HG03469 (cell line): ENCODE results near the gene CCSER1.

Experiments
- ATAC-seq: cut with Tn5 transposase; IDR thresholded peaks from one replicate; pipeline ENCODE4 v1.9.1; 2021; ENCODE audit warnings: mild to moderate bottlenecking, moderate library complexity, moderate number of reproducible peaks; ENCODE audit not compliant: unreplicated experiment

CCSER1 gene

GRCh38 chr4:90127706-90128345 lies 632 bp downstream of the CCSER1 start:
- ATAC-seq: peak; percentile 12

GRCh38 chr4:90128961-90129495 lies 1.8 kb downstream of the CCSER1 start:
- ATAC-seq: no peak

DNA sequence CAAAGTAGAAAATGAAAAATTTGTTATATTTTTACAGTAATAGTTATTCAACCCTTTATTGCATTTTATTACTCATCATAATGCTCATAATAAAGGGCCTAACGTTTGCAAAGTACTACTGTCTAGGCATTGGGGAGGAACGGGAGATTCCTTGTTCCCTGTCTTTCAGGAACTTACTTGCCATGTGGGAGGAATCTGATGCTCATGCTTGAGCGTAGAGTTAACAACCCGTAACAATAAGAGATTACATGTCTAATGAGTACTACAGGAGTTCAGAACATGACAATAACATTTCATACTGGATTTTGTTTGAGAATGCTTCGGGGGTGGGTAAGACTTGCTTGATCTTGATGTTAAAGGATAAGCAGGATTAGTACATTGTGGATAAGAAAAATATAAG lies 2.9 kb downstream of the CCSER1 start:
- ATAC-seq: no peak

DNA sequence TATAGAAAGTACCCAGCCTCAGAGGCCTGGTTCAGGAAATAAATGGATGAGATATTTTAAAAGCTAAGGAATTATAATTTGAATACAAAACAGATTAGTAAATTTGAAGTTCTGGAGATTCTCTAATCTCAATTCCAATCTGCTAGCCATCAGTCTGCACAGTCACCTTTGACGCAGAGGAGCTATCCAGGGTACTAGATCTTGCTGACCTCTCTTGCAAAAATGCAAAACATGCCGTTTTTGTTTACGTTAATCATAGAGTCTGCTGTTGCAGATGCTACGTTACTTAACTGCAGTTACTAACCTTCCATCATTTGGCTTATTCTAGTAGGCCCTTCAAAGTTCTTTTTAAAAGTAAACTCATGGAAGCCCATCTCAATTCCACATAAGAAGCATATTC lies 10.4 kb downstream of the CCSER1 start:
- no peak for ATAC-seq

- no peak for ATAC-seq
These were observed 14.9 kb downstream of the CCSER1 start for GRCh38 chr4:90142081-90142480.

GRCh38 chr4:90145319-90145718 lies 18.1 kb downstream of the CCSER1 start:
- ATAC-seq: no peak

DNA sequence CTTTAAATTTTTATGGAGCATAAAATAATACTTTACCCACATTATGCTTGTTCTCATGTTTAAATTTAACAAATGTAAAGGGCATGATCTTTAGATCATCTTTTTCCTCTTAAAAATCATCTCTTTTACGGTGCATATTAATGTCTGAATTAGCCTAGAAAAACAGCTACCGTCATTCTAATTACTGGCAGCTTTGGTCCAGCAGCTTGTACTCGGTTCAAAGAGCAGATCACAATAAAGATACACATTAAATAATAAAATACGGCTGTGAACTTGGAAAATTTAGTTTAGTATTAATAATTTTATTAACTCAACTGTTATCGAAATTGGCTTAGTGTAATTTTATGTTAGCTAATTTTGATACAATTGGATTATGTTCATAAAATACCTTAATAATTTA lies 19.1 kb downstream of the CCSER1 start:
- no peak for ATAC-seq

DNA sequence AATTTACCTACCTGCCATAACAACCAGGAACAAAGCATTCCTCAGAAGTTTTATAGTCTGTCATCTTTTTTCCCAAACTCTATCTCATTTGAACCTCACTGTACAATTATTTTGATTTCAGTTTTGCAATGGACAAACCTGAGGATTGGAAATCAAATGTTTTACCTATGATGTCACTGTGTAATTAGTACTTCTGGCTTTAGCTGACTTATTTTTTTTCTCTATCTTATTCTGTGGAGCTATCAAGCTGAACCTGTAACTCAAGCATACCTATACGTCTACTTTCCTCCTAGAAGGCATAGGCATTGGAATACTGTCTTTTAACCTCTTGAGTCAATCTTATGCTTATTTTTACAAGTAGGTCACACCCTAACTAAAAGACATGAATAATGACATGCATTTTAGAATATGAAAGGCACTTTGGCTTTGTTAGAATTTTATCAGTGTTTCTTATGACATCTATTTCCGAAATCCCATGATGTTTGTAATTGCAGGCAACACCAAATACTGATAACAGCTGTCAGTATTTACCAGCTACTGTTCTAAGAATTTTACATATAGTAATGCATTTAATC lies 21.5 kb downstream of the CCSER1 start:
- no peak for ATAC-seq

DNA sequence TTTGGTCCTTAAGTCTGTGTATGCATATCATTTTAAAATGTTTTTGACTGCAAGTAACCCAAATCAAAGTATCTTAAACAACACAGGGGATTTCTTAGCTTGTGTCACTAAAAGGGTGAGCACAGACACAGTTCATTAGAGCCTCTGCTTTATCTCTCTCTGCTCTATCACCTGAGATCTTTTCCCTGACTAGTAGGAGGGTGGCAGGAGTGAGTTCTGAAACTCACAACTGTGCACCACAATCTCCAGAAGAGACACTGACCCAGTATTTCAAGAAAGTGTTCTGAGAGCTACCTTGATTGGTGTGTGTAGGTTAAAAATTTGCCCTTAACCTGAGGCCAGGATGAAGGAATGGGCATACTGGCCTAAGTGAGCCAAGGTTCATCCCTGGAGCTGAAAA lies 24.8 kb downstream of the CCSER1 start:
- no peak for ATAC-seq

DNA sequence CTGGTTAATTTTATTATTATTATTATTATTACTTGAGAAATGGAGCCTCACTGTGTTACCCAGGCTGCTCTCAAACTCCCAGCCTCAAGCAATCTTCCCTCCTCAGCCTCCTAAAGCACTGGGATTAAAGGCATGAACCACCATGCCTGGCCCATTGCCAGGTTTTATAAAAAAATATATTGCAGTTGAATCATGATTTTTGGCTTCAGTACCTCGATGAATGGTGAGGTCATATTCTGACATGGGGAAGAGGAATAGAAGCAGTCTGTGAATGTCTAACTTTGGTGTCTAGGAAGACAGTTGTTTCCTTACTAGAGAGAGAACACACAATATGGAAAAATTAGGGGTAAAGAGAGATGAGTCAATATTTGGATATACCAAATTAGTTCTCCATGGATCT lies 32.0 kb downstream of the CCSER1 start:
- ATAC-seq: no peak

DNA sequence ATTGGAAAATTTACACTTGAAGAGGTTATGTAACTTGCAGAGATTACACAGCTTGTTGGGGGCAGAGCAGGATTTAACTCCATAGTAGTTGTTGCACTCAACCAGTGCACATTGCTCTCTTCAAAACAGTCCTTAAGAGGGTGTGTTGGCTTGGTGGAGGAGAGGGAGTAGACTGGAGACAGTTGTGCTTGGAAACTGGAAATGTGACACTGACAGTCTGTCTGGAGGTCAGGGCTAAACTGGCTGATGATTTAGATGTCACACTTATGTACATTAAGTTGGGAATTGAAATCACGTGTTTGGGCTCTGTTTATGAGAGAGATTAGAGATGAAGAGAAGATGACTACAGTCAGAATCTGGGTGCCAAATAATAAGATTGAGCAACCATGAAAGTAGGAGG lies 32.9 kb downstream of the CCSER1 start:
- no peak for ATAC-seq

DNA sequence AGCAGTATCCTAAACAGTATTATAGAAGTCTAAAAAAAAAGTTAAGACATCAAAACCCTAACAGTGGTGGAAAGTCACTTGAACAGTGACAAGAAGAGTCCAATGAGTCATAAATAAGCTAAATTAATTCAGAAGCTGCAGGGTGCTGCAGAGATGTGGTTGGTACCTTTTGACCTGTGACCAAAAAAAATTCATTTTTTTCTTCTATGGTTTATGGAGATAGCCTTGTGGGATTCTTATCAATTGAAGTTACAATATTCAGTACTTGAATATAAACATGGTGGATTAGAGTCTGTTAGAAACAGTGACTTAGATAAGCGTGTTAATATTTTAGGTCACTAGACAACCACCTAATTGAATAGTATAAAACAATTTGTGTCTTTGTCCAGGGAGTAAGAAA lies 35.4 kb downstream of the CCSER1 start:
- no peak for ATAC-seq

DNA sequence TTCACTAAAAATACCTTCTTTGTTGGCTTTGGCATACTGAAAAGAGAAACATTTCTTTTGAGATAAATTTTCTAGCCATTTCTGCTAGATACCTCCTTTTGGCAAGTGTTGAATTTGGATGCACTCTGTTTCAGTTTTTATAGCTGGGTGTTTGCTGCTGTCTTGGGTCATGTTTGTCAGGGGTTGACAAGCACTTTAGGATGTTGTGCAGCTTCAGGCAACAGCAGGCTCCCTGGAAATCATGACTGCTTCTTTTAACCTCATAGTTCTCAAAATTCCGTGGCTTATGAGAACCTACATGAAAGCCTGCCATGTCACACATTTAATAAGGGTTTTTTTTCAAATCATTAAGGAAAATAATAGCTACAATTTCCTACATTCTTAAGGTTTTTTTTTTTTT lies 36.7 kb downstream of the CCSER1 start:
- no peak for ATAC-seq

GRCh38 chr4:90165883-90166282 lies 38.7 kb downstream of the CCSER1 start:
- peak; percentile 94 for ATAC-seq

DNA sequence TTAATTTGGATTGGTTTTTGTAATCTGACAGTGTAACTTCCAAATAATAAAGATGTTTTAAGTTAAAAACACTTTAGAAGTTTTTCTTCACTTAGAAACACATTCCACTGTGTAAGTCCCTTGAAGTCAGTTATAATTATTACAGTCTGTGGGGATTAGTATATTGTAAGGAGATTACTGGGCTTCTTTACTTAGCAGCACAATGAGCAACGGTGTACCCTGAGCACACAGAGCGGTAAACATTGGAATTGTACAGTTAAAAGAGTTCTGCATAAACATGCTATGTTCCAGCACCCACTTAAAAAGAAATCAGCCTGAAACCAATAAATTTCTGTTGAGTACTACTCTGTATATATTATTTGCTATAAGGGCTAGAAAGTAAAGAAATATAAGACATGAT lies 44.3 kb downstream of the CCSER1 start:
- no peak for ATAC-seq

DNA sequence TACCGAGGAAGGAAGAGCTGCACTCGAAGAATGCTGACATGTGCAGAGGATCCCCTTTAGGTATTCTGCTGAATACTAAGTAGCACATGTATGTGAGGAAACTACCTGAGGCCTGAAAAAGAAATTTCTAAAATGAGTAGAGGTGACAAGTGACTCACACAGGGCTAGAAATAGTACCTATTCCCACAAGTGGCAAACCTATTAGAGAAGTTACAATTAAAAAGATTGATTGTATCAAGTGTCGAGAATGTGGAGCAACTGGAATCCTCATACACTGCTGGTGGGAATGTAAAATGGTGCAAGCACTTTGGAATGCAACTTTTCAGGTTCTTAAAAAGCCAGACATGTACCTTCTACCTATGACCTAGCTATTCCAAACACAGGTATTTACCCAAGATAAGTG lies 47.4 kb downstream of the CCSER1 start:
- ATAC-seq: no peak

- no peak for ATAC-seq
These were observed 54.5 kb downstream of the CCSER1 start for GRCh38 chr4:90181644-90182043.

DNA sequence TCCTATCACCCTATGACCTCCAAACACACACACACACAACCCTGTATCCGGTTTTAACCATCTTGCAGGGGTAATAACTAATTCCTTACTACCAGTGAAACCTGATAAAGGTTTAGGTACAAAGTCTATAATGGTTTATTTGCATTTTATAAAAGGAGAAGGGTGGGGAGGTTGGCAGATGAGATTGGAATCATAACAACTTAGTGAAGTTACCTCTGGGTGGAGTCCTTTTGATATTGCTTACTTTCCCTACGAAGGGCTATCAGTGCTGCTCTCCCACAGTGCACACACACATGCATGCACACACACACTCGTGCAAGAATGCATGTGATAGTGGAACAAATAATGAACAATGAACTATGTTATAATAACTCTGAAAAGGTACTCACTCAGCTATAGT lies 56.1 kb downstream of the CCSER1 start:
- ATAC-seq: no peak

GRCh38 chr4:90184560-90184959 lies 57.4 kb downstream of the CCSER1 start:
- ATAC-seq: no peak

DNA sequence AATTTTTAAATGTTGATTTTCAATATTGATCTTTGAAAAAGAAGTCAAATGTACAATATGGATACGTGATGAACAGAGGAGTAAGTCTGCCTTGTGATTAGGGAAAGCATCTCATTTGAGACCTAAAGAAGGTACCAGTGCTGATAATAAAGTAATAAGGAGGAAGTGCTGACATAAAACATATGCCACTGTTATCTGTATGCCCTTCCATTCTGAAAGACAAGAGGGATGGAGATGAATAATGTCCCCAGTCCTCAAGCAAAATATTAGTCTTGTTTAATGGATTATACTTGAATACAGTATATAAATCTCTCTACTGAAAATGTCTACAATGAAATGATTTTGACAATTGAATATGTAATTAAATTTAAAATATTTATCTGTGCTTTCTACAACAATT lies 58.2 kb downstream of the CCSER1 start:
- no peak for ATAC-seq

GRCh38 chr4:90186229-90186628 lies 59.0 kb downstream of the CCSER1 start:
- ATAC-seq: no peak

DNA sequence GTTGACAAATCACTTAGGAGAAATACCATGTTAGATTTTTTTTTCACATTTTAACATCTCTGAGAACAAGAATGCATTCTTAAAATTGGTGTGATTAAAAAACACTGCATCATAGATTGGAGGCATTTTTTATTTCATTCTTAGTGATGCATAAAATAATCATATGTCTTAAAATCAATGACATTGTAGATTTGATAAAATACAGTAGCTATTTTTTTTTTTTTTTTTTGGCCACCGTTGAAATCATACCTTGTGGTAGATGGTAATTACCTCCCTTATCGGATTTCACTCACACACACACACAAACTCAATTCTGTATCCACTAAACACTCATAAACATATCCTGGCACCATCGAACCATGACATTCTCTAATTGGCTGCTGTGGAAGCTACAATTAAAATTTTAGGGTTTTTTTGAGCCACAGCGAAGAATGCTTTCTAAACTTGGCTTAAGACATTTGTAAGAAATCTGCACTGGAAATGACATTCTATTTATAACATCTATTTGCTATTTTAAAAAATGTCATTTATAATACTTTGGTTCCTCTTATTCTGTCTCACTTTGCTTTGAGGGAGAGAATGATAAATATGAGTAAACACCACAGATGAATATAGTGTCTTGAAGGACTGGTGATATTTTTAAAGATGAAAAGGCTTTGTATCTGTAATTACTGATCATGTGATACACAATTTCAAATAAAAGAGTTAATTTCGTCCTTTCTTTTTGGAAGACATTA lies 60.1 kb downstream of the CCSER1 start:
- no peak for ATAC-seq
